ENCODE data around the gene CTBP1.

The CTBP1 gene

DNA sequence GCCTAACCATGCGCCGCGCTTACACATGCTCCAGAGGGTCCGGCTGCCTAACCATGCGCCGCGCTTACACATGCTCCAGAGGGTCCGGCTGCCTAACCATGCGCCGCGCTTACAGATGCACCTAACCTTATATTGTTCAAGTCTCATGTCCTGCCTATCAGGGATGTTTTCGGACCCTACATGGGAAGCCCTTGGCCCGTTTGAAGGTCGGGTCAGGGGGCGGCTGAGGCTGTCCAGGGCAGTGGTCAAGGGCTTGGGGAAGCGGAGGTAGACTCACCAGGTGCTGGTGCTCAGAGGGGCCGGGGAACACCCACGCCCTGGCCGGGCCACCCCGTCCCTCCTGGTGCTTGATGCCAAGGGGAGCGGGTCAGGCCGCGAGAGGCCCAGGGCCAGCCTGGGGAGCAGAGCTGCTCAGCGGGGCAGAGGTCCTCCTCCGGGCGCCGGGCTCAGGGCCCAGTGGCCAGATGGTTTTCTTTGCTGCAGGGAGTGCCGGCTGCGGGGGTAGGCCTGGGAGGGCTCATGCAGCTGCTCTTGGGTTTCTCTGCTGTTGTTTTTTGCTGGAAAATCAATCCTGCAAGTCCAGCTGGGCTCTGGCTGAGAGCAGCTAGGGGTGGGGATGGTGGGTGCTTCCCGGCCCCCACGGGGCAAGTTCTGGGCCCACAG, 41.2 kb downstream of the CTBP1 start:
- DNase-seq, result no peak

DNA sequence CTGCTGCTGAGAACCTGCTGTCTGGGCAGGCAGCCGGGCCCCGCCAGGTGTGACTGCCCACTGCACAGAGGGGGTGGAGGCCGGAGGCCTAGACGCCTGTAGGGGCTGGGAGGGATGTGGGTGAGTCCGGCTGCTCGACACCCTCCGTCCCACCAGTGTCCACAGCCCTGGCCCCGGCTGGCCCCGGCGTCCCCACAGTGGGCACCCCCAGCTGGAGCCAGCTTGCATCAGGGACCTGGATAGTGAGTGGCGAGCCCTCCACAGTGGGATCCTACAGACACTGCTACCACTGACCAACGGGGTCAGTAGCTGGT, 41.8 kb downstream of the CTBP1 start:
- no peak for DNase-seq

DNA sequence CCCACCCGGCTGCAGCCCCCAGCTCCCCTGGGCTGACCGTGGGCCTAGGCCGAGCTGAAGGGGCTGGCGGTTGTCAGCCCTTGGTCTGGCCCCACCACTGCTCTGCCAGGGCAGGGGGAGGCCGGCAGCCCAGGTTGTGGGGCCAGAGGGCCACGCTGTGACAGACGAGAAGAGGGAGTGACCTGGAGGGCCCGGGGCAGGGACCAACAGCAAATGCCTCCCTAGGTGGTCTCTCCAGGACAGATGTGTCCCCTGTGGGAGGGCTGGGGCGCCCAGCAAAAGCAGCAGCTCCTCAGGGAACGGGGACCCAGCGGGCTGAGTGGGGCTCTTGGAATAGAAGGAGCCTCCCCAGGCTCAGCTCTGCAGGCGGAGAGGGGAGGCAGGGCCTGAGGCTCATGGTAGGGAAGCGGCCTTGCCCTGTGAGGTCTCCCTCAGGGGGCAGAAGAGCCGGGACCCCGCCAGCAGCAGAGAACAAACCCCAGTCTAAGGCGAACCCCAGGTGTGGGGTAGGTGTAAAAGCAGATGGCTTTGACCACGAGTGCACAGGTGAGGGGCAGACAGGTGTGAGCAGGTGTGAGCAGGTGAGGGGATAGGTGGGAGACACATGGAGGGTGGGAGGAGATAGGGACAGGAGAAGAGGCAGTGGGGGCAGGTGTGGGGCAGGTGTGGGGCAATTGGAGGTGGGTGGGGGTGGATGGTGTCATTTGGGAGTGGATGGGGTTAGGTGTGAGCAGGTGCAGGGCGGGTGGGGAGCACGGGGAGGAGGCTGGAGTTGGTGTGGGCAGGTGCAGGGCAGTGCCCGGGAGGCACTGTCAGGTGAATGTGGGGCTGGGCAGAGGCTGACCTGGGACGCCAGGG, 42.4 kb downstream of the CTBP1 start:
- no peak for DNase-seq

DNA sequence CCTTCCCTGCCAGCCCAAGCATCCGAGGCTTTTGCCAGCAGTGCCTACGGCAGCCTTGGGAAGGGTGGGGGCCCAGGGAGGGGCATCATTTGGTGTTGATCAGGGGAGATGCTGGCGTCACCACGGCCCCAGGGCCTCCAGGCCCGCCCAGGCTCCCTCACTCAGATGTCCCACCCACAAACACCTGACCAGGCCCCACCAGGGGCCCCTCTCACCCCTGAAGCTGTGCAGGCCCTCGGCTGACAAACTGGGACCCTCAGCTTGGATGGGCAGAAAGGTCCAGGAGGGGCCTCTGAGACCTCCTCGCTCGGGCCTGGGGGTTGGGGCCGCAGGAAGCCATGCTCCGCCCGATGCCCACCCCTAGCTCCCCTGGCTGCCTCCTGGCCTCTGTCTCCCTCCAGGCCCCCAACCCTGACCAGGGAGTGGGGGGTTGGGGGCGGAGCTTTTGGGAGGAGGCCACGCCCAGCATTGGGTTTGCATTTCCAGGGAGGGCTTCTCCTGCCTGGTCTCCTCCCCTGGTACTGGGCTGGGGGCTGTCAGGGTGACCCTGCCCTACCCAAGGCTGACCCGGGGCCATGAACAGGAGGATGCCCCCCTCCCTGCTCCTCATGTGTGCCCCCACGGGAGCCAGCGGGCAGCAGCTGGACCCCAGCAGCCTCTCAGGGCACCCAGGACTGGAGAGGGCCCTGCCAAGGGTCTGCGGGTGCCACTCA, 43.2 kb downstream of the CTBP1 start:
- DNase-seq, result no peak

DNA sequence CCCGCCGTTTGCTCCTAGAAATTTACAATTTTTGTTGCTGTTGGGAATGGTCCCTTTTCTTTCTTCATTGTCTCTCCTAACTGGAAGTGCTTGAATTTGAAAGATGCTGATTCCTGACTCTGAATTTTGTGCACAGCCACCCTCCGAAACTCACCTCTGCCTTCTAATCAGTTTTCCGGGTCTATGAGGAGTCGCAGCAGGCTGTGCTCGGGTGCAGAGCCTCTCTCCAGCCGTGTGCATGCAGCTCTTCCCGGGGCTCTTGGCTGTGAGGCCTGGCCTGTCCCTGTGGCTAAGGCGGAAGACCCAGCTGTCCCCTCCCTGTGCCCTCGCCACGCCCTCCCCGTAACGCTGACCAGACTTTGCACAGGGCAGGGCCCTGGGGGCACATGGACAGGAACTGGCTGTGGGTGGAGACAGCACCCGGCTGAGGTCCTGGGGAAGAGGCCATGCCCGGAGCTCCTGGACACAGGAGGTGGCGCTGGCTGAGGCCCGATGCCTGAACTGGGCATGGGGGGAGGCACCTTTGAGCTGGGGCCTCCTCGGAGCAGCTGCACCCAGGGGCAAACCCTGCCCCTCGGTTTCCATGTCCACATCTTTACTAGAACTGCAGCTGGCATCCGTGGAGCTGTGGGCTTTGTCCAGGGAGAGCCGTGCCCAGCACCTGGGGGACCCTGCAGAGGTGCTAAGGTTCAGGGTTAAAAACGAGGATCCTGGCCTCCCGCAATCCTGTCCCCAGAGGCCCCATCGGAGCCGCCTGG, 43.9 kb downstream of the CTBP1 start:
- DNase-seq, result no peak

DNA sequence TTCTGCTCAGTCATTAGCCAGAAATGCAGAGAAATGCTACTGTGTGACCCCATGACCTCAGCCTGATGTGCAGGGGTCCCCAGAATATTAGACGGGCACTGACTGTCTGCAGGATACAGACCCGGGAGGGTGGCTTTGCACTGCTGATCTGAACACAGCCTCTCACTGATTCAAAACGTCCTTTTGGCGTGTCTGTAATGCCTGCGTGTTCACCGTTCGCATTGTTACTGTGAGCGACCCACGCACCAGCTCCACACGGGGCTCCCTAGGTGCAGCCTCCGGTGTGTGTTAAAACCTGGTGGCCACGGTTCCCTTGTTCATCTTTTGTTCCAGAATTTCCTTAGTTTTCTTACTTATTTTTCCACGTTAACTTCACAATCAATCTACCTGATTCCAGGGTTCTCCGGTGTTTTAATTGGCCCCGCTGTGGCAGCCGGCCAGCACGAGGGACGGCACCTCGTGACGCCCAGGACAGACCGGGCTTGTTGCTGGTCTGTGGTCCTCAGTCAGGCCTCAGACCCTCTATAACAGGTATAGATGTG, 44.6 kb downstream of the CTBP1 start:
- no peak for DNase-seq

DNA sequence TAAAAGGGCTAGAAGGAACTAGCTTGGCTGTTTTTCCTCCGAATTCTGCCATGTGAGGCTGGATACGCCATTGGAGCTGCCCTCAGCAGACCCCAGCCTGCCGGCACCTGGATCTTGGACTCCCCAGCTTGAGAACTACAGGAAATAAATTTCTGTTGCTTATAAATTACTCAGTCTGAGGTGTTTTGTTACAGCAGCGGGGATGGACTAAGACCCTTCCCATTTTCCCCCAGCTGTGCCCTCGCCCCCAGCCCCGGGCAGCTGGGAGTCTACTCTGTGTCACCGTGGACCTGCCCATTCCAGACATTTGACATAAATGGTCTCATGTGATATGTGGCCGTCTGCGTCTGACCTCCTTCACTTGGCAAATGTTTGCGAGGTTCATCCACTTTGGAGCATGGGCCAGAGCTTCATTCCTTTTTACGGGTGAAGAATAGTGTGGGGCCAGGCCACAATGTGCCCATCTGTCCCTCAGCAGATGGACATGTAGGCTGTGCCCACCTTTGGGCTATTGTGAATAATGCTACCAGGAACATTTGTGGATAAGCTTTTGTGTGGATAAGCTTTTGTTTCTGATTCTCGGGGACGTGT, 45.8 kb downstream of the CTBP1 start:
- no peak for DNase-seq

DNA sequence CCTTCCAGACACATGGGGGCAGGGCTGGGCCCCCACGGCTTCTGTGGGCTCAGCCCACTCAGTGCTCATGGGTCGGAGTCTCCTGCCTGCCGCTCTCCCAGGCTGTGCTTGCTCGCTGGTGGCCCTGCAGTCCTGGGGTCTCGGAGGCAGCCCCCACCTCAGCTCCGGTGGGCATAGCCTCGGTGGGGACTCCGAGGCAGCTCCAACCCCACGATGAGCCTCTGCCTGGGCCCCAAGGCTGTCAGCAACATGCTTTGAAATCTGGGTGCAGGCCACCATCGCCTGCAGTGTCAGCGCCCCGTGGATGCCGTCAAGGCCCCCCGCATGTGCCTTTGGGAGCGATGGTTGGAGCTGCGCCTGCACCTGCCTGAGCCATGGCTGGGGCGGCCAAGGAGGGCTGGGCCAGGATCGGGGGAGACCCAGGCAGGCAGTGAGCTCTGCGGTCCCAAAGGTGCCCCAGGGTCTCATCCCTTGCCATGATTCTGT, 46.4 kb downstream of the CTBP1 start:
- no peak for DNase-seq

DNA sequence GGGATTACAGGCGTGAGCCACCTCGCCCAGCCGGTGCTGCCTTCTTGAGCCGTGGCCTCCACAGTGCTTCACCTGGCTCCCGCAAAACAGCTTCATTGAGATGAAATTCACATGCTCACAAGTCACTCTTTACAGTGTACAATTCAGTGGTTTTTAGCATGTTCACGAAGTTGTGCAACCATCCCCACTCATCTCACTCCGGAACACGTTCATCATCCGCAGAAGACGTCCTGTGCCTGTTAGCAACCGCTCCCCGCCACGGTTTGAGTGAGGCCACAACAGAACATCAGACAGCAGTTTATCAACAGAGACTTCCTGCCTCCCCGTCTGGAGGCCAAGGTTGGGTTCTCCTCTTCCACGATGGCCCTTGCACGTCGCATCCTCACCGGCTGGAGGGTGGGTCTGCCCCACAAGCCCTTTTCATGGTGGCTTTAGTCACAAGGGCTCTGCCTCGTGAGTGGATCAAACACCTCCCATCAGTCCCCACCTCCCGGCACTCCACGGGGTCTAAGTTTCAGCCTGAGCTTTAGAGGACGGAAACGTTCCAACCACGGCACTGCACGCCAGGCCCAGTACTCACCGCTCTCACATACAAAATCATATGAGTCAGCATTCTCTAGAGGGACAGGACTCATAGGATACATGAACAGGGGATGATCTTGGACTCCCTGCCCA, 46.9 kb downstream of the CTBP1 start:
- no peak for DNase-seq

DNA sequence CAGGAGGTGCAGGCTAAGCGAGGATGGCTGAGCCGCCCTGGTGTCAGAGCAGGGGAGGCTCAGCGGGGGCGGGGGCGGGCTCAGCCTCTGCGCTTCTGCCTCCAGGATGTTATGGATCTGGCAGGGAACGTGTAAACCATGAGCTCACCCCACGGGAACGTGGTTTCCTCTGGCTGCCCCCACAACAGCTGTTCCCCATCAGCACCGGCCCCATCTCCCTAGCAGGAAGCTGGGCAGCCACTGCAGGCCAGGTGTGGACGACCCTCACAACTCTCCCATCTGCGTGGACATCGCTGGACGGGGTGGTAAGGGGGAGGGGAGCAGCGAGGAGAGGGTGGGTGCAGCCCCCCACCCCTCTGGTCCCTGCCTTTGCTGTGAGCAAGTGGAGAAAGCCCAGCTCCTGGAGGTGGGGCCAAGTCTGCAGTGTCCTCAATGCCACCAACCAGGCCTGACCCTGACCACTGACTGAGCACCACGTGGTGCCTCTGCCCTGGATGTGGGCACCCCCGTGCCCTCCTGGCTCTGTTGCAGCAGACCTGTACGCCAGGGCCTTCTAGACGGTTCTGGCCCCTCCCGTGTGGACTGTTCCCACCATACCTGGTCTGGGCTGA, 48.4 kb downstream of the CTBP1 start:
- DNase-seq, result no peak

DNA sequence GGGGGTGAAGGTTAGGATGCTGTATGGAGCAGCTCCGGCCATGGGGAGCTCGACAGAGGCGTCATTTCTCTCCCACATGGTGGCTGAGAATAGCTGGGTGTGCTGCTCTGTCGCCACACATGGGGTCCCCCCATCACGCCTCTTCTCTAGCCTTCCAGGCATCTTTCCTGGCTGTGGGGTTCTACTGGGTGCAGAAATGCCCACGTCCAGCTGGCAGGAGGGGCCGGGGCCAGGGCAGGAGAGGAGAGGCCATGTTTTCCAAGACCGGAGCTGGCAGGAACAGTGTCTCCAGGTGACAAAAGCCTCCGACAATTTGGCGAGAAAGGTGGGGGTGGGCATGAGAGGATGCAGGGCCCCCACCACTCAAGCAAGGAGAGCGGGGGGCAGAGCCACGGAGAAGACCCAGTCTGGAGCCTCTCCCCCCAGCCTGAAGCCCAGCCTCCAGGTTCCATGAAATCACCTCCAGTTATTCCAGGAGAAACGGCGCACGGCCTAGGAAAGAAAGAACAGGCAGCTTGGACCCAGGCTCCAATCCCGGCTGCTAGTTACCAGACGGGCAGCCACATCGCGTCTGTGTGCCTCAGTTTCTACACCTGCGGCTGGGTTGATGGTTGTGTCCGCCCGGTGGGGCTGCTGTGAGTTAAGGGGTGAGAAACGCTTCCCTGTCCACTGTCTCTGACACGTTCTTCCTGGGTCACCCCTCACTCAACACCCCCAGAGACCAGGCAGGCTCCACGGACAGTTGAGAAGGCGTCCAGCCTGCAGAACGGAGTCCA, 49.2 kb downstream of the CTBP1 start:
- DNase-seq, result no peak

DNA sequence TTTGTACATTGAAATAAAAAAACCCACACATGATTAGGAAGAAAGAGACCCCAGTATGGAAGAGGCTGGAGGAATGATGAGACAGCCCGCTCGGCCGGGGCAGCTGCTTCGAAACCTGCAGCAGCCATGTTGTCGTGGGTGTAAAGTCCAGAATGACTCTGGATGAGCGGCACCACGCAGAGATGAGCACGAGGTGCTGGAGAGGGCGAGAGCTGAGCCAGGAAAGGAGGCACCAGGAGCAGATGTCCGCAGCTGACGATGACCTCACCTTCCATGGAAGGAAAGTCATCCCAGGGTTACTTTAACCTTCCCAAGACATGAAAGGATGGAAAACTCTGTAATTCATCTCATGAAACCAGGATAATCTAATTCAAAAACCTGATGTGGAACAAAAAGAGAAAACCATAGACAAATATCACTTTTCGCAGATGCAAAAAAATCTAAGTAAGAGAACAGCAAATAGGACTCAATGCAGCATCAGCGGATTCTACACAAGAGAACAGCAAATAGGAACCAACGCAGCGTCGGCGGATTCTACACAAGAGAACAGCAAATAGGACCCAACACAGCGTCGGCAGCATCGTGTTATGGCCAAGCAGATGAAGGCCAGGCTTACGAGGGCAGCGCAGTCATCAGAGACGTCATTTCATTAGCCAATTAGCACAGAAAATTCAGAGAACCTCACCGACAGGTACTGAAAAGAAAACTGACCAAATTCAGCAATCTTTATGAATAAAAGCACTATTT, 50.7 kb downstream of the CTBP1 start:
- DNase-seq, result no peak

DNA sequence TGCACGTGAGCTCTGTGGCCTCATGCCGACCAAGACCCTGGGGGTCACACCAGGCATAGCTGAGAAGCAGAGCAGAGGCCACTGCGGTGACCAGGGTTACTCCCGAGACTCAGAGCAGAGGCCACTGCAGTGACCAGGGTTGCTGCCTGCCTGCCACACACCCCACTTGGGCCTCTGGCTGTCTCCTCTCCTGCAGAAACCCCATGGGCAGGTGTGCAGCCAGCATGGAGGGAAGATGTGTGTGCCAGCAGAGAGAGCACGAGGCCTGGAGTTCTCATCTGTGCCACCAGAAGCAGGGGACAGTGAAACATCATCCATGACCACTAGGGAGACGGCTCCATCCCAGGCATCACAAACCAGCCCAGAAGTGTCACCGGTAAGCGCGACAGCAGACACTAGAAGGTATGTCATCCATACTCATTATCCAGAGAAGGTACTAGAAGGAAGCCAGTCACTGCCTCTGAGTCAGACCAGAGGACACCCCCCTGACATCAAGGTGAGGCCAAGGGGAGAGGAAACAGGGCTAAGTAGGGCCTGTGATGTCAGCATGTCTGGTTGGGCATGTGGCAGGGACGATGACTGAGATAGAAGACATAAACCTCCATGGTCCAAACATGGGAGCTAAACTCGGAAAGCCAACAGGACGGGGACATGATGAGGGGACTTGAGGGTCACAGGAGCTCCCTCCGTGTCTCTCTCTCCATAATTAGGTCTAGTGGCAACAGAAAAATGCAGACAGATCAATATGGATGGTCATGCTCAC, 52.3 kb downstream of the CTBP1 start:
- DNase-seq, result no peak

DNA sequence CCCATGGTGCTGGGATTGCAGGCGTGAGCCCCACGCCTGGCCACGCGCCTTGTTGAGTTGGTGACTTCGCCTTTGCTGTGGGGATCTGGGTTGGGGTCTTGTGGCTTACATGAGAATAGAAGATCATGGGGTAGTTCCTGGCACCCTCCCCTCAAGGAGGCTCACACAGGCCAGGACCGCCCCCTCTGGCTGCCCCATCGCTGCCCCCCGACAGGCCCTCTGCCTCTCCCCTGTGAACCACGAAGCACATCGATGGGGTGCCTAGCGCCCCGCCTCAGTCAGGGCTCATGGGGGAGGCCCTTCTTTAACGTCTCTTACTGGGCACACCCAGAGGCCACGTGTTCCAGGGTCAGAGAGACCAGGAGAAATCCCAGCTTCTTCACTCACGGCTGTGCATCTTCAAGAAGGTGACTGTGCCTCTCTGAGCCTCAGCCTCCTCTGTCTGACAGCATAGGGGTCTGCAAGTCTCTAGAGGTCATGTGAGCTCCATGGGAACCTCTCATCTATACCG, 53.0 kb downstream of the CTBP1 start:
- no peak for DNase-seq

DNA sequence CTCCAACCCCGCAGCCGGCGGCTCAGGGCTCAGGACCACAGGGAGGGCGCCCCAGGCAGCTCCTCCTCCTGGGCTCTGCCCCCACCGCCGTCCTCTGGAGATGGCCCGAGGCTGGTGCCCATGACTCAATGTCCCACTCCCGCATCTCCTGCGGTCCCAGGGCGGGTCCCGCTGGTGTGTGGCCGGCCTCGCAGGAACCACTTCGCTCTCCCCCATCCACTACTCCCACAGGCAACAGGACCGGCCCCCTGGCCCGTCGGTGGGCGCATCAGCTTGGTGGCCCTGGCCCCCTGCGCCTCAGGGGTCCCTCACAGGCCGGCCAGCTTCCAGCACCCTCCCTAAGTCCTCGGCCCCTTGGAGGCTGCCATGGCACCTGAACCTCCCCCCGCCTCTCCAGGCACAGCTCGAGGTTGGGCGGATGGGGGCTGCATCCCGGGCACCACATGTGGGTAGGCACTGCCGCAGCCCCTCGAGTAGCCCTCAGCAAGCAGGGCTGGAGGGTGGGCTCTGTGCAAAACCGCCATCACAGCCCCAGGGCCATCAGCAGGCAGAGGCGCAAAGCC, 53.7 kb downstream of the CTBP1 start:
- DNase-seq, result no peak

DNA sequence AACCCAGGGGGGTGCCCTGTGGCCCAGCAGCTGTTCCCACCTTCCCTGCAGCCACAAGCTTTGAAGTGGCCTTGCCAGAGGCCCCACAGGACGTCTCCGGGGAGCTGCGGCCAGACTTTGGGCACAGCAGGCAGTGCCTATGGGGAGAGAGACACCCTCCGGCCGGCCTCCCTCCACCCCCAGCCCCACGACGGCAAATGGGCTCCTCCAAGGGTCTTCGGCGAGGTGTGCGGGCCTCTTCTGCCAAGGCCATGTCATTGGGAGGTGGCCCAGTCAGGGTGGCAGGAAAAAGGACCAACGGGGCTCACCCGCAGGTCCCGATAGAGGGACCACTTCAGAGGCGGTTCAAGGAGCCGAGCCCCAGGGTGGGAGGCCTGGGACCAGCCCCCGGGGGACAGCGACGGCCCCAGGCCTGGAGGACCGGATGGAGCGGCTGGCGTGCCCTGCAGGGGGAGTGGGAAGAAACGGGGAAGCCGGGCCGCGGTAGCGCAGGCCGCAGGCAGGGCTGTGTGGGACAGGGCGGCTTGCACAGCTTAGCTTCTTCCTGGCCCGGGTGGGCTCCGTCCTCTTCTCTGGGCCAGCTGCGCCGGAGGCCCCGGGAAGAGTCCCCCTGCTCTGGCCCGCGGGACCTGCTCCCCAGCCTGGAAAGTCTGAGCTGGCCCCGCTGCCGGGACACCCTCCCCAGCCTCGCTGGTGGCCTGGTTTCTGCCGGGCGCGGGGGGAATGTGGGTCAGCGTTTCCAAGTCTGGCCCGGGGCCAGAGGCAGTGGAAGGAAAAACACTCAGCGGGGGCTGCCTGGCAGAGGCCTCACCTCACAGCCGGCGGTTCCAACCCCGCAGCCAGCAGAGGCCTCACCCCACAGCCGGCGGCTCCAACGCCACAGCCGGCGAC, 54.7 kb downstream of the CTBP1 start:
- DNase-seq, result peak; percentile 75

All from NCI-H69 (cell line).